Gastrocnemius medialis (tissue), 4 donors: ENCODE results near the gene PPP1R14C. TPM values are rescaled to one million over a fixed set of nuclear protein-coding genes. Genes with fewer than 3 reads are reported as not detected.
A peak's percentile ranks its signal among the peaks of the same experiment; 100 is the strongest.
"Not testable (repeated sequence)": the region's sequence is repeated elsewhere in the genome, so short reads cannot be mapped to it uniquely, and the experiment has no call there.

Source experiments
- ATAC-seq, 2 donors: fragments of 150-250 bp; one replicate each; pipeline ENCODE4 v1.9.1; 2016
- DNase-seq, 2 donors: peaks; one replicate each; pipeline ENCODE4 v3.0.0-alpha.2; 2019
- H3K27ac ChIP-seq, 4 donors: fragments of 200-600 bp; sonication (generic); 1 replicate in 1 of 4; 2 replicates in 3 of 4; pipeline ENCODE4 v1.5.1; 2016 to 2018; ENCODE audit warnings: mild to moderate bottlenecking in 2 of 4, moderate library complexity in 1 of 4
- H3K27me3 ChIP-seq, 3 donors: fragments of 200-600 bp; sonication (generic) in 2 of 3; 1 replicate in 1 of 3; 2 replicates in 2 of 3; pipeline versions ENCODE4 v1.5.1 to v1.6.0; 2016 to 2019; ENCODE audit warnings: mild to moderate bottlenecking in 1 of 3, moderate library complexity in 1 of 3
- H3K36me3 ChIP-seq, 2 donors: fragments of 200-600 bp; sonication (generic) in 1 of 2; one replicate each; pipeline ENCODE4 v1.5.1; 2017 to 2018
- H3K4me1 ChIP-seq, 2 donors: fragments of 200-600 bp; sonication (generic) in 1 of 2; one replicate each; pipeline ENCODE4 v1.5.1; 2016 to 2017; ENCODE audit warnings: mild to moderate bottlenecking in 2 of 2
- H3K4me3 ChIP-seq, 4 donors: fragments of 200-600 bp; sonication (generic) in 3 of 4; 1 replicate in 1 of 4; 2 replicates in 3 of 4; pipeline ENCODE4 v1.5.1; 2016 to 2019; ENCODE audit warnings: mild to moderate bottlenecking in 2 of 4
- H3K9me3 ChIP-seq, 3 donors: fragments of 200-600 bp; sonication (generic) in 2 of 3; 1 replicate in 1 of 3; 2 replicates in 2 of 3; pipeline ENCODE4 v1.5.1; 2016 to 2019
- POLR2A ChIP-seq, 2 donors: fragments of 450-650 bp; IDR thresholded peaks; one replicate each; pipeline ENCODE4 v1.6.1; 2017; ENCODE audit warnings: antibody characterized with exemption in 2 of 2, mild to moderate bottlenecking in 2 of 2, moderate library complexity in 2 of 2
- in situ Hi-C, 4 donors: fragments of 200-750 bp; cut with MboI; loops; one replicate each; pipeline versions ENCODE4 v1.15.0 to v1.8.0; 2017; ENCODE audit warnings: low sequenced_read_pairs in 4 of 4
- intact Hi-C: fragments of 100-400 bp; cut with DNase I; formaldehyde crosslinking; loops from one replicate; pipeline ENCODE4 v1.15.1; 2023; ENCODE audit warnings: low total_unique reads
- total RNA-seq, 4 donors: library from RNA; depleted of rRNA; stranded (reverse); fragments of >200 nt; gene quantifications; one replicate each; pipeline versions ENCODE4 v1.1.0 to v1.2.3, GENCODE V29; 2016
- TF ChIP-seq, protein P1 (sequence below), 5 experiments: fragments of 450-650 bp in 3 of 5; fragments of 200-600 bp in 2 of 5; sonication (generic) in 2 of 5; IDR thresholded peaks in 4 of 5; conservative IDR thresholded peaks in 1 of 5; 1 replicate in 4 of 5; 2 replicates in 1 of 5; pipeline ENCODE4 v1.5.1; 2016 to 2019; ENCODE audit warnings: antibody characterized with exemption in 5 of 5, mild to moderate bottlenecking in 3 of 5, moderate library complexity in 3 of 5

The PPP1R14C gene
- total RNA-seq, 4 donors from 2014 or later = 14.9 to 37.0 (median 21.7) TPM

GRCh38 chr6:150237626-150238025, 94.8 kb downstream of the PPP1R14C start:
- ATAC-seq = peak; percentile 49 to 57
- no peaks in the 10 kb centered on the region for H3K9me3 ChIP-seq
- intact Hi-C loops = no loop called here

DNA sequence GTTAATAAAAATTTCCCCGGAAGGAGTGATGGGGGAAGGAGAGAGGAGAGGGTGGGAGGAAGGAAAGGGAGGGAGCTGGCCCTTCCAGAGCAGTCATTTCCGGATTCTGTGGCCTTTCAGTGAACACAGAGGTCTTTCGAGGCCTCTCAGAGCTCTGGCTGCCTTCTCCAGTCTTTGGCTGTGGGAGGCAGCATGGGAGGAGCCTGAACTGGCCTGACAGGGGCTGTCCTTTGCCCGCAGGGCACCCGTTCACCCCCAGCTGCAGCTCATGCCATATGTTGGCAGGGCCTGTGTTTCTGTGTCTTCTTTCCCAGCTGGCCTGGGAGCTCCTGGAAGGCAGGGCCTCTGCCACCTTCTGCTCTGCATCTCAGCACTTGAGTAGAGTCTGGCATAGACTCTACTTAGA, 95.5 kb downstream of the PPP1R14C start:
- Histone ChIP-seq H3K9me3 (no peaks in the 10 kb centered on the region), H3K27me3 (no peaks in the 10 kb centered on the region), H3K27ac (peak overlapping the region; percentile 61 to 76 (median 72)), H3K4me3 (no peak overlapping the region), H3K36me3 (no peaks in the 10 kb centered on the region), H3K4me1 (peaks cover 13% of the 10 kb centered on the region in 2 donors)
- in situ Hi-C loops (no loop called here), intact Hi-C loops (no loop called here)
- ATAC-seq (peak; percentile 44 to 78), DNase-seq (peak in 1 of 2 donors; percentile 63)
- TF ChIP-seq POLR2A (IDR thresholded peaks at IDR 0.05) = no peak
- TF ChIP-seq, protein P1, sequence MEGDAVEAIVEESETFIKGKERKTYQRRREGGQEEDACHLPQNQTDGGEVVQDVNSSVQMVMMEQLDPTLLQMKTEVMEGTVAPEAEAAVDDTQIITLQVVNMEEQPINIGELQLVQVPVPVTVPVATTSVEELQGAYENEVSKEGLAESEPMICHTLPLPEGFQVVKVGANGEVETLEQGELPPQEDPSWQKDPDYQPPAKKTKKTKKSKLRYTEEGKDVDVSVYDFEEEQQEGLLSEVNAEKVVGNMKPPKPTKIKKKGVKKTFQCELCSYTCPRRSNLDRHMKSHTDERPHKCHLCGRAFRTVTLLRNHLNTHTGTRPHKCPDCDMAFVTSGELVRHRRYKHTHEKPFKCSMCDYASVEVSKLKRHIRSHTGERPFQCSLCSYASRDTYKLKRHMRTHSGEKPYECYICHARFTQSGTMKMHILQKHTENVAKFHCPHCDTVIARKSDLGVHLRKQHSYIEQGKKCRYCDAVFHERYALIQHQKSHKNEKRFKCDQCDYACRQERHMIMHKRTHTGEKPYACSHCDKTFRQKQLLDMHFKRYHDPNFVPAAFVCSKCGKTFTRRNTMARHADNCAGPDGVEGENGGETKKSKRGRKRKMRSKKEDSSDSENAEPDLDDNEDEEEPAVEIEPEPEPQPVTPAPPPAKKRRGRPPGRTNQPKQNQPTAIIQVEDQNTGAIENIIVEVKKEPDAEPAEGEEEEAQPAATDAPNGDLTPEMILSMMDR (IDR thresholded peaks at IDR 0.05 in 4 of 5, conservative IDR thresholded peaks at IDR 0.05 in 1 of 5) = no peak

More at GRCh38 chr6:150237626-150238025, 94.8 kb downstream of the PPP1R14C start:
- DNase-seq = no peak
- Histone ChIP-seq H3K27me3 (no peaks in the 10 kb centered on the region), H3K36me3 (no peaks in the 10 kb centered on the region), H3K27ac (peak overlapping the region; percentile 61 to 76 (median 72)), H3K4me3 (no peak overlapping the region), H3K4me1 (peaks cover 13% of the 10 kb centered on the region in 2 donors)
- TF ChIP-seq, protein P1 (IDR thresholded peaks at IDR 0.05 in 4 of 5, conservative IDR thresholded peaks at IDR 0.05 in 1 of 5) = no peak
- TF ChIP-seq POLR2A (IDR thresholded peaks at IDR 0.05) = no peak
- in situ Hi-C loops = no loop called here

- DNase-seq (no peak), ATAC-seq (no peak)
- H3K4me1 ChIP-seq = peaks cover 13% of the 10 kb centered on the region in 2 donors
- H3K4me3 ChIP-seq = no peak overlapping the region
- TF ChIP-seq POLR2A (IDR thresholded peaks at IDR 0.05) = no peak
- TF ChIP-seq, protein P1 (IDR thresholded peaks at IDR 0.05 in 4 of 5, conservative IDR thresholded peaks at IDR 0.05 in 1 of 5) = no peak
- intact Hi-C loops (no loop called here), in situ Hi-C loops (no loop called here)
- no peaks in the 10 kb centered on the region for H3K27me3 ChIP-seq
- peak overlapping the region; percentile 61 to 76 (median 72) for H3K27ac ChIP-seq
- no peaks in the 10 kb centered on the region for H3K36me3 ChIP-seq
- H3K9me3 ChIP-seq = no peaks in the 10 kb centered on the region
These were observed 96.1 kb downstream of the PPP1R14C start for GRCh38 chr6:150238846-150239407.

DNA sequence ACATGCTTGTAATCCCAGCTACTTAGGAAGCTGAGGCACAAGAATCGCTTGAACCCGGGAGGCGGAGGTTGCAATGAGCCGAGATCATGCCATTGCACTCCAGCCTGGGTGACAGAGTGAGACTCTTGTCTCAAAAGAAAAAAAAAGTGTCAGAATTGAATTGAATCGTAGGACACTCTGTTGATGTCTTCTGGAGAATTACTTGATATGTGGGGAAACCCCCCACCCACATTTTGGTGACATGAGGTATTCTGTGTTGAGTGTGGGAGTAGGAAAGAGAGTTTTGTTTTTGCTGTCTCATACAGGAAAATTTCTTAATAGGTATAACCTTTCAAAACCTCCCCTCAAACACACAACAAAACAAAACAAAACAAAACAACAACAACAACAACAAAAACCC, 98.9 kb downstream of the PPP1R14C start:
- DNase-seq, intact Hi-C loops, in situ Hi-C loops, ATAC-seq, H3K36me3 ChIP-seq, H3K9me3 ChIP-seq, H3K27ac ChIP-seq, H3K27me3 ChIP-seq, H3K4me3 ChIP-seq: not testable (repeated sequence)
- peaks cover 13% of the 10 kb centered on the region in 2 donors for H3K4me1 ChIP-seq

DNA sequence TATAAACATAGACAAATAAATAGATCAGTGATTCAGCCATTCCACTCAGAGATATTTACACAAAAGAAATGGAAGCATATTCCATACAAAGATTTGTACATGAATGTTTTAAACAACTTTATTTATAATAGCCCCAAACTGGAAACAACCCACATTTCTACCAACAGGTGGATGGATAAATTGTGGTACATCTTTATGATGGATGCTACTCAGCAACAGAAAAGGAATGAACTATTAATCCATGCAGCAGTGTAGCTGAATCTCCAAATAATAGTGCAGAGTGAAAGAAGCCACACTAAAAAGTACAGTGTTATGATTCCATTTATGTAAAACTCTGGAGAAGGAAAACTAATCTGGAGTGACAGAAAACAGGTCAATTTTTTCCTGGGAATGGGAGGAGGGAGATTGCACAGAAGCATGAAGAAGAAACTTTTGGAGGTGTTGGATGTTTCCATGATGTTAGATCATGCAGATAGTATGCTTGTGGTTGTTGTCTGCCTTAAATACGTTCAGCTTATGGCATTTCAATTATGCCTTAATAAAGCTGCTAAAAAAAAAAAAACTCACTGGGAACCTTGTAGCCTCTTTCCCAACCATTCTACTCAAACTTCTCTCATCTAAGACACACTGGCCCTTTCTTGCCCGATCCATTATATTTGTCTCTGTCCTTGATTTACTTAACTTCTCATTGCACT, 100.9 kb downstream of the PPP1R14C start:
- no peak overlapping the region for H3K27ac ChIP-seq
- H3K9me3 ChIP-seq = no peaks in the 10 kb centered on the region
- H3K27me3 ChIP-seq = no peaks in the 10 kb centered on the region
- intact Hi-C loops = no loop called here
- no peak for TF ChIP-seq POLR2A (IDR thresholded peaks at IDR 0.05)
- TF ChIP-seq, protein P1 (IDR thresholded peaks at IDR 0.05 in 4 of 5, conservative IDR thresholded peaks at IDR 0.05 in 1 of 5) = no peak
- peaks cover 1 to 4% of the 10 kb centered on the region in 2 donors for H3K4me1 ChIP-seq
- H3K36me3 ChIP-seq = no peaks in the 10 kb centered on the region
- in situ Hi-C loops = no loop called here
- H3K4me3 ChIP-seq = no peak overlapping the region
- no peak for DNase-seq
- ATAC-seq = no peak
